ENCODE data around the gene ALDH4A1.

Gene ALDH4A1

GRCh38 chr1:18907021-18907916, 4.9 kb upstream of the ALDH4A1 start:
- Histone ChIP-seq H3K36me3 (no peaks in the 10 kb centered on the region), H3K4me1 (ENCODE audit: control insufficient read depth in 1 of 2, insufficient read depth in 1 of 2, low read depth in 1 of 2, low read length in 1 of 2) (peaks cover 35 to 37% of the 10 kb centered on the region in 2 experiments), H3K27me3 (no peaks in the 10 kb centered on the region), H3K27ac (peak overlapping the region; percentile 80), H3K9me3 (no peaks in the 10 kb centered on the region), H3K4me3 (ENCODE audit: low read depth in 1 of 2, low read length in 1 of 2) (peak overlapping the region; percentile 48 to 55)
- TF ChIP-seq CTCF (IDR thresholded peaks at IDR 0.05) = peak; percentile 81

- H3K27me3 ChIP-seq = no peaks in the 10 kb centered on the region
- peaks cover 43 to 54% of the 10 kb centered on the region in 2 experiments for H3K4me1 ChIP-seq (ENCODE audit: control insufficient read depth in 1 of 2, insufficient read depth in 1 of 2, low read depth in 1 of 2, low read length in 1 of 2)
- peak overlapping the region; percentile 66 to 84 for H3K4me3 ChIP-seq (ENCODE audit: low read depth in 1 of 2, low read length in 1 of 2)
- no peaks in the 10 kb centered on the region for H3K36me3 ChIP-seq
- H3K27ac ChIP-seq = peak overlapping the region; percentile 88
- no peaks in the 10 kb centered on the region for H3K9me3 ChIP-seq
- TF ChIP-seq CTCF (IDR thresholded peaks at IDR 0.05) = no peak
These were observed 969 bp upstream of the ALDH4A1 start for GRCh38 chr1:18903291-18903756.

- no peaks in the 10 kb centered on the region for H3K9me3 ChIP-seq
- H3K4me3 ChIP-seq (ENCODE audit: low read depth in 1 of 2, low read length in 1 of 2) = peak overlapping the region; percentile 66 to 84
- H3K27me3 ChIP-seq = no peaks in the 10 kb centered on the region
- H3K36me3 ChIP-seq = peaks cover 9% of the 10 kb centered on the region
- no peak for TF ChIP-seq CTCF (IDR thresholded peaks at IDR 0.05)
- H3K4me1 ChIP-seq (ENCODE audit: control insufficient read depth in 1 of 2, insufficient read depth in 1 of 2, low read depth in 1 of 2, low read length in 1 of 2) = peaks cover 30 to 41% of the 10 kb centered on the region in 2 experiments
- H3K27ac ChIP-seq = peak overlapping the region; percentile 88
These were observed 318 bp downstream of the ALDH4A1 start for GRCh38 chr1:18901952-18902522.

- no peak for TF ChIP-seq CTCF (IDR thresholded peaks at IDR 0.05)
- Histone ChIP-seq H3K9me3 (no peaks in the 10 kb centered on the region), H3K4me1 (ENCODE audit: control insufficient read depth in 1 of 2, insufficient read depth in 1 of 2, low read depth in 1 of 2, low read length in 1 of 2) (peaks cover 26 to 37% of the 10 kb centered on the region in 2 experiments), H3K27ac (peak overlapping the region; percentile 25), H3K36me3 (peaks cover 13% of the 10 kb centered on the region), H3K27me3 (no peaks in the 10 kb centered on the region), H3K4me3 (ENCODE audit: low read depth in 1 of 2, low read length in 1 of 2) (peak overlapping the region; percentile 66 to 84)
These were observed 1.0 kb downstream of the ALDH4A1 start for GRCh38 chr1:18901147-18901951.

GRCh38 chr1:18900303-18900841, 2.0 kb downstream of the ALDH4A1 start:
- Histone ChIP-seq H3K27me3 (no peaks in the 10 kb centered on the region), H3K4me3 (ENCODE audit: low read depth in 1 of 2, low read length in 1 of 2) (no peak overlapping the region), H3K27ac (no peak overlapping the region), H3K36me3 (peaks cover 13% of the 10 kb centered on the region), H3K4me1 (ENCODE audit: control insufficient read depth in 1 of 2, insufficient read depth in 1 of 2, low read depth in 1 of 2, low read length in 1 of 2) (peaks cover 26 to 37% of the 10 kb centered on the region in 2 experiments), H3K9me3 (no peaks in the 10 kb centered on the region)
- TF ChIP-seq CTCF (IDR thresholded peaks at IDR 0.05) = no peak
